ENCODE measurements around the gene ERCC2.

Gene ERCC2

GRCh38 chr19:45401815-45402214 lies 31.4 kb upstream of the ERCC2 start:
- no peak for DNase-seq (ENCODE audit: low read depth in 2 of 2)

- no peak for DNase-seq (ENCODE audit: low read depth in 2 of 2)
These were observed 29.8 kb upstream of the ERCC2 start for GRCh38 chr19:45400192-45400591.

GRCh38 chr19:45395821-45396617 lies 25.6 kb upstream of the ERCC2 start:
- no peak for DNase-seq (ENCODE audit: low read depth in 2 of 2)

GRCh38 chr19:45391871-45392665 lies 21.7 kb upstream of the ERCC2 start:
- no peak for DNase-seq (ENCODE audit: low read depth in 2 of 2)

GRCh38 chr19:45391346-45391745 lies 21.0 kb upstream of the ERCC2 start:
- DNase-seq (ENCODE audit: low read depth in 2 of 2), result no peak

- no peak for DNase-seq (ENCODE audit: low read depth in 2 of 2)
These were observed 15.2 kb upstream of the ERCC2 start for GRCh38 chr19:45385392-45386221.

- no peak for DNase-seq (ENCODE audit: low read depth in 2 of 2)
These were observed 12.1 kb upstream of the ERCC2 start for GRCh38 chr19:45382426-45382825.

- no peak for DNase-seq (ENCODE audit: low read depth in 2 of 2)
These were observed 9.7 kb upstream of the ERCC2 start for GRCh38 chr19:45380107-45380506.

GRCh38 chr19:45376045-45376724 lies 5.8 kb upstream of the ERCC2 start:
- no peak for DNase-seq (ENCODE audit: low read depth in 2 of 2)

GRCh38 chr19:45368737-45369340 lies 1.5 kb downstream of the ERCC2 start:
- no peak for DNase-seq (ENCODE audit: low read depth in 2 of 2)

GRCh38 chr19:45368127-45368526 lies 2.2 kb downstream of the ERCC2 start:
- no peak for DNase-seq (ENCODE audit: low read depth in 2 of 2)

- DNase-seq (ENCODE audit: low read depth in 2 of 2), result no peak
These were observed 5.7 kb downstream of the ERCC2 start for GRCh38 chr19:45364696-45365095.

- DNase-seq (ENCODE audit: low read depth in 2 of 2), result no peak
These were observed 6.4 kb downstream of the ERCC2 start for GRCh38 chr19:45363861-45364459.

GRCh38 chr19:45362291-45362690 lies 8.1 kb downstream of the ERCC2 start:
- DNase-seq (ENCODE audit: low read depth in 2 of 2), result no peak

- DNase-seq (ENCODE audit: low read depth in 2 of 2), result no peak
These were observed 8.8 kb downstream of the ERCC2 start for GRCh38 chr19:45361608-45362007.

GRCh38 chr19:45358213-45358792 lies 12.1 kb downstream of the ERCC2 start:
- no peak for DNase-seq (ENCODE audit: low read depth in 2 of 2)

GRCh38 chr19:45357445-45357783 lies 13.0 kb downstream of the ERCC2 start:
- no peak for DNase-seq (ENCODE audit: low read depth in 2 of 2)

- no peak for DNase-seq (ENCODE audit: low read depth in 2 of 2)
These were observed 13.5 kb downstream of the ERCC2 start for GRCh38 chr19:45356760-45357444.

- DNase-seq (ENCODE audit: low read depth in 2 of 2), result no peak
These were observed 14.5 kb downstream of the ERCC2 start for GRCh38 chr19:45355910-45356309.

- DNase-seq (ENCODE audit: low read depth in 2 of 2), result no peak
These were observed 15.0 kb downstream of the ERCC2 start for GRCh38 chr19:45355402-45355801.

Data from stimulated activated CD4-positive, alpha-beta T cell treated with anti-CD3 and anti-CD28 coated beads, Interleukin-4, amount 100 ng/mL, for 48 hours (primary cell).